GM03348 (cell line): ENCODE measurements around the gene CYP4X1.
"Not testable (repeated sequence)": the region's sequence is repeated elsewhere in the genome, so short reads cannot be mapped to it uniquely, and the experiment has no call there.

Source experiments
- DNase-seq: peaks from one replicate; pipeline ENCODE4 v3.0.0; 2012; ENCODE audit warnings: low spot score

Gene CYP4X1

GRCh38 chr1:47069509-47069908 is 46.0 kb downstream of the CYP4X1 start:
- DNase-seq, result not testable (repeated sequence)

- DNase-seq, result not testable (repeated sequence)
These were observed 65.9 kb downstream of the CYP4X1 start for GRCh38 chr1:47089356-47089755.

- DNase-seq, result not testable (repeated sequence)
These were observed 68.0 kb downstream of the CYP4X1 start for GRCh38 chr1:47091476-47091875.
